Heart left ventricle (tissue), 16 donors: ENCODE data around the gene CACNB1. TPM values are rescaled to one million over a fixed set of nuclear protein-coding genes. Genes with fewer than 3 reads are reported as not detected.

ENCODE experiments used
- ATAC-seq, 4 donors: fragments of 200-7000 bp; cut with Tn5 transposase; one replicate each; pipeline ENCODE4 v1.9.1; 2020 to 2022; ENCODE audit warnings: moderate library complexity in 4 of 4, mild to moderate bottlenecking in 3 of 4, moderate number of reproducible peaks in 1 of 4
- DNase-seq, 5 donors: peaks; one replicate each; pipeline ENCODE4 v3.0.0-alpha.2; 2020
- H3K27ac ChIP-seq, 12 donors: fragments of 200-600 bp; sonication (generic) in 4 of 12; one replicate each; pipeline versions ENCODE4 v1.5.0 to v1.8.0; 2016 to 2022; ENCODE audit warnings: mild to moderate bottlenecking in 2 of 12
- H3K27me3 ChIP-seq, 9 donors: fragments of 200-600 bp; sonication (generic) in 2 of 9; one replicate each; pipeline versions ENCODE4 v1.5.1 to v1.8.0; 2016 to 2022; ENCODE audit warnings: mild to moderate bottlenecking in 3 of 9
- H3K36me3 ChIP-seq, 9 donors: fragments of 200-600 bp; sonication (generic) in 2 of 9; one replicate each; pipeline versions ENCODE4 v1.5.0 to v1.8.0; 2018 to 2022; ENCODE audit warnings: mild to moderate bottlenecking in 2 of 9
- H3K4me1 ChIP-seq, 12 donors: fragments of 200-600 bp; sonication (generic) in 4 of 12; one replicate each; pipeline versions ENCODE4 v1.5.0 to v1.8.0; 2016 to 2022; ENCODE audit warnings: mild to moderate bottlenecking in 3 of 12
- H3K4me3 ChIP-seq, 12 donors: fragments of 200-600 bp; sonication (generic) in 4 of 12; one replicate each; pipeline versions ENCODE4 v1.5.0 to v1.8.0; 2017 to 2022; ENCODE audit warnings: mild to moderate bottlenecking in 9 of 12, moderate library complexity in 4 of 12
- H3K9me3 ChIP-seq, 12 donors: fragments of 200-600 bp; sonication (generic) in 4 of 12; one replicate each; pipeline versions ENCODE4 v1.5.0 to v1.8.0; 2016 to 2022; ENCODE audit warnings: mild to moderate bottlenecking in 1 of 12
- CTCF ChIP-seq, 12 donors: fragments of 200-600 bp; sonication (generic) in 4 of 12; IDR thresholded peaks; one replicate each; pipeline versions ENCODE4 v1.5.0 to v1.8.0; 2018 to 2022; ENCODE audit warnings: antibody characterized with exemption in 12 of 12, mild to moderate bottlenecking in 5 of 12
- POLR2A ChIP-seq, 2 donors: fragments of 450-650 bp; IDR thresholded peaks; one replicate each; pipeline ENCODE4 v1.6.1; 2017; ENCODE audit warnings: antibody characterized with exemption in 2 of 2, mild to moderate bottlenecking in 2 of 2, moderate library complexity in 2 of 2
- WGBS, 4 donors: extraction: QIAGEN DNeasy Blood & Tissue Kit in 2 of 4; methylation state at CpG; one replicate each; pipeline versions ENCODE4 v1.1.5 to v1.1.7; 2013 to 2018; 5-methylcytosine and 5-hydroxymethylcytosine counted together
- intact Hi-C, 10 donors: fragments of 100-400 bp; cut with DNase I; formaldehyde crosslinking; loops; one replicate each; pipeline versions ENCODE4 v1.11.1 to v1.14.2; 2022
- polyA plus RNA-seq, 2 donors: library from polyadenylated mRNA; stranded (reverse); fragments of 200-250 nt; gene quantifications; one replicate each; pipeline ENCODE4 v1.2.3, GENCODE V29; 2013
- total RNA-seq, 9 donors: library from RNA; depleted of rRNA in 2 of 9; stranded (reverse); fragments of >200 nt in 2 of 9; fragmentation: NEBNext Ultra II Directional in 3 of 9; extraction: Animal tissue kit (Norgen Biotek cat#: 25700) in 3 of 9; gene quantifications; one replicate each; pipeline versions ENCODE4 v1.1.0 to v1.2.4, GENCODE V29; 2016 to 2023
- donor health status: ischemic (EF 13 %, LVEDD 7.1; RV severe dilation, severe dysfunction).
- donor health status: healthy with polysubstance abuse.
- donor health status: DM: no; HTN: yes; CAD: no.
- donor health status: DM: no; HTN: no; CAD: no.
- donor health status: ischemic (EF 25% LVEDD 6.9; RV normal size, moderate dysfunction).
- donor health status: ischemic (EF 25% LVEDD 5.7; RV mildly dilated, moderate dysfunction).
- donor health status: healthy.
- donor health status: DM: yes; HTN: yes; CAD: no.
- donor health status: ischemic (EF 35%, LVEDD 5.7; RV mildly dilated, moderate dysfunction).
- donor health status: nonischemic (EF 11% LVEDD 7.7; RV severe dilation, severe dysfunction).
- donor health status: DM: yes; HTN: yes; CAD: no.
- donor health status: PGD.
- donor health status: ischemic (EF 29% LVEDD 5.4; RV normal size, mild dysfunction).
- donor health status: nonischemic (EF 23%, LVEDD 6.1; RV moderate dilation, normal function).

Gene CACNB1
- total and polyA plus RNA-seq, 11 donors: 4.3 to 14.3 (median 7.1) TPM

- peaks cover 0 to 31% (median 16%) of the 10 kb centered on the region in 12 donors for H3K4me1 ChIP-seq
- intact Hi-C loops: loop anchor here in 1 of 10 donors (5.0 kb wide), 1 partner anchor 40 kb away; no protein-coding TSS in a partner anchor
- H3K27me3 ChIP-seq: no peaks in the 10 kb centered on the region
- H3K9me3 ChIP-seq: no peaks in the 10 kb centered on the region
- no peak overlapping the region for H3K4me3 ChIP-seq
- no peak overlapping the region for H3K27ac ChIP-seq
- DNase-seq (no peak), ATAC-seq (no peak)
- H3K36me3 ChIP-seq: peaks cover 0 to 62% (median 31%) of the 10 kb centered on the region in 9 donors
- TF ChIP-seq CTCF (IDR thresholded peaks at IDR 0.05): no peak
- no peak for TF ChIP-seq POLR2A (IDR thresholded peaks at IDR 0.05)
- WGBS, 4 donors: 90 to 92% (median 90%) methylated on average over 7 to 9 of the region's 9 CpGs
These were observed 5.5 kb downstream of the CACNB1 start for GRCh38 chr17:39191750-39192510.

GRCh38 chr17:39187152-39187830, 10.2 kb downstream of the CACNB1 start:
- WGBS, 4 donors: 92 to 97% (median 95%) methylated on average over 9 of the region's 9 CpGs
- Histone ChIP-seq H3K27me3 (no peaks in the 10 kb centered on the region), H3K36me3 (peaks cover 0 to 95% (median 54%) of the 10 kb centered on the region in 9 donors), H3K27ac (no peak overlapping the region), H3K9me3 (no peaks in the 10 kb centered on the region), H3K4me3 (no peak overlapping the region), H3K4me1 (no peaks in the 10 kb centered on the region)
- ATAC-seq: no peak
- intact Hi-C loops: loop anchor here in 1 of 10 donors (10.0 kb wide), 1 partner anchor 48 kb away; no protein-coding TSS in a partner anchor
- DNase-seq: no peak
- TF ChIP-seq POLR2A (IDR thresholded peaks at IDR 0.05) (no peak), CTCF (IDR thresholded peaks at IDR 0.05) (no peak)

GRCh38 chr17:39186481-39187002, 10.9 kb downstream of the CACNB1 start:
- Histone ChIP-seq H3K27me3 (no peaks in the 10 kb centered on the region), H3K4me3 (no peak overlapping the region), H3K27ac (no peak overlapping the region), H3K9me3 (no peaks in the 10 kb centered on the region), H3K4me1 (no peaks in the 10 kb centered on the region), H3K36me3 (peaks cover 0 to 95% (median 52%) of the 10 kb centered on the region in 9 donors)
- intact Hi-C loops: loop anchor here in 1 of 10 donors (10.0 kb wide), 1 partner anchor 48 kb away; no protein-coding TSS in a partner anchor
- no peak for ATAC-seq
- no peak for DNase-seq
- 88 to 95% (median 92%) methylated on average over 13 to 15 of the region's 15 CpGs for WGBS, 4 donors
- TF ChIP-seq CTCF (IDR thresholded peaks at IDR 0.05): no peak
- TF ChIP-seq POLR2A (IDR thresholded peaks at IDR 0.05): no peak

GRCh38 chr17:39183720-39184119, 13.7 kb downstream of the CACNB1 start:
- intact Hi-C loops: loop anchor here in 1 of 10 donors (10.0 kb wide), 1 partner anchor 51 kb away; no protein-coding TSS in a partner anchor
- no peaks in the 10 kb centered on the region for H3K27me3 ChIP-seq
- no peaks in the 10 kb centered on the region for H3K4me1 ChIP-seq
- no peaks in the 10 kb centered on the region for H3K9me3 ChIP-seq
- peaks cover 0 to 84% (median 41%) of the 10 kb centered on the region in 9 donors for H3K36me3 ChIP-seq
- WGBS, 4 donors: 85 to 100% (median 93%) methylated on average over 8 to 10 of the region's 10 CpGs
- DNase-seq (no peak), ATAC-seq (no peak)
- TF ChIP-seq POLR2A (IDR thresholded peaks at IDR 0.05): no peak
- no peak for TF ChIP-seq CTCF (IDR thresholded peaks at IDR 0.05)
- H3K4me3 ChIP-seq: no peak overlapping the region
- H3K27ac ChIP-seq: no peak overlapping the region
